ENCODE measurements around the gene ISM1. TPM values are rescaled to one million over a fixed set of nuclear protein-coding genes. Genes with fewer than 3 reads are reported as not detected.

The ISM1 gene
- 1 to 10 TPM in 5 of 10 donors, under 1 TPM in 5; 0.75 to 1.7 (median 1.0) TPM for total RNA-seq
- polyA plus RNA-seq, result 1 to 10 TPM in 1 of 2 donors, under 1 TPM in 1; 0.54 to 1.2 TPM
- long read RNA-seq, donor 1, partial matches to known transcripts, result 1 of 1 reads
- long read RNA-seq, donor 1, other reads (novel, unspliced or antisense), result 0 of 1 reads
- long read RNA-seq, donor 2, partial matches to known transcripts, result 0 of 3 reads
- long read RNA-seq, donor 2, other reads (novel, unspliced or antisense), result 2 of 3 reads
- long read RNA-seq, donor 3, partial matches to known transcripts, result 0 of 1 reads
- long read RNA-seq, donor 3, other reads (novel, unspliced or antisense), result 1 of 1 reads

DNA sequence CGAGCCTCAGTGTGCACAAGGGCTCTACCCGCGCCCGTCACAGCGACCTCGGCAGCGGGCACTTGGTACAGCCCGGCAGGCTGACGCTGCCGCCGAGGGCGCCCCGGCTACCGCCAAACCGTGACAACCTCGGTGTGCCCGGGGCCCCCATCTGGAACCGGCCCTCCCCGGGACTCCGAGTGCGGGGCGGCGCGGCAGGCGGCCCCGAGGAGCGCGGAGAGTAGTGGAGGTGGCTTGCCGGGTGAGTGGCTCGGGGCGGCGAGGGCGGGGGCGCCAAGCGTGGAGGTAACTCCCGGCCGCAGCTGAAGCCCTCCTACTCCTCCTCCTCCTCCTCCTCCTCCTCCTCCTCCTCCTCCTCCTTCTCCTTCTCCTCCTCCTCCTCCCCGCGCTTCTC lies at the start of gene ISM1:
ISM1 (plus strand) TSS at position 371 of the 394 bp plus-strand sequence. CDS start 503 bp downstream, outside the sequence.
- WGBS, 2 donors, result 0% methylated on average over 37 of the region's 39 CpGs
- TF ChIP-seq, protein P1, sequence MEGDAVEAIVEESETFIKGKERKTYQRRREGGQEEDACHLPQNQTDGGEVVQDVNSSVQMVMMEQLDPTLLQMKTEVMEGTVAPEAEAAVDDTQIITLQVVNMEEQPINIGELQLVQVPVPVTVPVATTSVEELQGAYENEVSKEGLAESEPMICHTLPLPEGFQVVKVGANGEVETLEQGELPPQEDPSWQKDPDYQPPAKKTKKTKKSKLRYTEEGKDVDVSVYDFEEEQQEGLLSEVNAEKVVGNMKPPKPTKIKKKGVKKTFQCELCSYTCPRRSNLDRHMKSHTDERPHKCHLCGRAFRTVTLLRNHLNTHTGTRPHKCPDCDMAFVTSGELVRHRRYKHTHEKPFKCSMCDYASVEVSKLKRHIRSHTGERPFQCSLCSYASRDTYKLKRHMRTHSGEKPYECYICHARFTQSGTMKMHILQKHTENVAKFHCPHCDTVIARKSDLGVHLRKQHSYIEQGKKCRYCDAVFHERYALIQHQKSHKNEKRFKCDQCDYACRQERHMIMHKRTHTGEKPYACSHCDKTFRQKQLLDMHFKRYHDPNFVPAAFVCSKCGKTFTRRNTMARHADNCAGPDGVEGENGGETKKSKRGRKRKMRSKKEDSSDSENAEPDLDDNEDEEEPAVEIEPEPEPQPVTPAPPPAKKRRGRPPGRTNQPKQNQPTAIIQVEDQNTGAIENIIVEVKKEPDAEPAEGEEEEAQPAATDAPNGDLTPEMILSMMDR (IDR thresholded peaks at IDR 0.05), result no peak
- peak within 1 kb of the TSS; percentile 34 to 68 (median 55) for H3K4me3 ChIP-seq
- peak; percentile 14 to 64 (median 40) for ATAC-seq
- peak within 1 kb of the TSS in 7 of 10 donors; percentile 36 to 73 (median 50) for H3K27ac ChIP-seq
- no peaks in the 10 kb centered on the region for H3K36me3 ChIP-seq
- H3K9me3 ChIP-seq, result no peaks in the 10 kb centered on the region
- intact Hi-C loops (cut with DNase I), result loop anchor here in 1 of 10 donors (10.0 kb wide), 1 partner anchor 84 kb away; no protein-coding TSS in a partner anchor
- H3K4me1 ChIP-seq, result peaks cover 5 to 31% (median 17%) of the 10 kb centered on the region in 9 donors
- DNase-seq, result peak in 1 of 2 donors; percentile 18
- H3K27me3 ChIP-seq, result peaks cover 3 to 81% (median 52%) of the 10 kb centered on the region in 7 donors

- 86 to 90% methylated on average over 2 of the region's 2 CpGs for WGBS, 2 donors
Measured at GRCh38 chr20:13173201-13173600, 47.9 kb upstream of the ISM1 start.

GRCh38 chr20:13174402-13174801 lies 46.7 kb upstream of the ISM1 start:
- Histone ChIP-seq H3K27me3 (no peaks in the 10 kb centered on the region), H3K4me3 (no peak overlapping the region), H3K4me1 (no peaks in the 10 kb centered on the region), H3K9me3 (peaks cover 0 to 19% (median 0%) of the 10 kb centered on the region in 11 donors), H3K27ac (no peak overlapping the region), H3K36me3 (no peaks in the 10 kb centered on the region)
- WGBS, 2 donors, result 90 to 93% methylated on average over 9 of the region's 9 CpGs
- DNase-seq (no peak), ATAC-seq (no peak)
- intact Hi-C loops (cut with DNase I), result no loop called here
- TF ChIP-seq, protein P1 (IDR thresholded peaks at IDR 0.05), result no peak

More at GRCh38 chr20:13173201-13173600, 47.9 kb upstream of the ISM1 start:
- TF ChIP-seq, protein P1 (IDR thresholded peaks at IDR 0.05), result no peak
- Histone ChIP-seq H3K4me3 (no peak overlapping the region), H3K27me3 (no peaks in the 10 kb centered on the region), H3K36me3 (no peaks in the 10 kb centered on the region), H3K27ac (no peak overlapping the region), H3K4me1 (no peaks in the 10 kb centered on the region), H3K9me3 (peaks cover 0 to 19% (median 0%) of the 10 kb centered on the region in 11 donors)
- ATAC-seq (no peak), DNase-seq (no peak)
- intact Hi-C loops (cut with DNase I), result no loop called here

GRCh38 chr20:13180986-13181889 lies 39.8 kb upstream of the ISM1 start:
- TF ChIP-seq, protein P1 (IDR thresholded peaks at IDR 0.05), result no peak
- Histone ChIP-seq H3K9me3 (peaks cover 0 to 24% (median 2%) of the 10 kb centered on the region in 11 donors), H3K36me3 (no peaks in the 10 kb centered on the region), H3K27ac (no peak overlapping the region), H3K4me3 (no peak overlapping the region), H3K27me3 (no peaks in the 10 kb centered on the region), H3K4me1 (no peaks in the 10 kb centered on the region)
- 60 to 67% methylated on average over 7 of the region's 7 CpGs for WGBS, 2 donors
- intact Hi-C loops (cut with DNase I), result no loop called here
- no peak for ATAC-seq
- no peak for DNase-seq
